K562 (cell line): ENCODE measurements around the gene F11R. TPM values are rescaled to one million over a fixed set of nuclear protein-coding genes. Genes with fewer than 3 reads are reported as not detected.
A peak's percentile ranks its signal among the peaks of the same experiment; 100 is the strongest.

Experiments used
- BRD9 ChIP-seq: fragments of 450-650 bp; IDR thresholded peaks from 2 replicates; pipeline ENCODE4 v1.6.1; 2018; ENCODE audit warnings: low read depth; ENCODE audit not compliant: partially characterized antibody
- CBFB ChIP-seq: sonication (generic); formaldehyde crosslinking; IDR thresholded peaks from 2 replicates; pipeline ENCODE4 v1.4.0; 2020; ENCODE audit warnings: mild to moderate bottlenecking, missing genetic modification reagents
- PHF21A ChIP-seq: fragments of 450-650 bp; IDR thresholded peaks from 2 replicates; pipeline ENCODE4 v1.6.1; 2017; ENCODE audit warnings: low read depth, borderline replicate concordance
- RNF219 ChIP-seq: fragments of 250-450 bp; sonication (Bioruptor Pico); IDR thresholded peaks from 2 replicates; pipeline ENCODE4 v1.5.0; 2022; ENCODE audit warnings: mild to moderate bottlenecking
- THAP12 ChIP-seq: fragments of 250-450 bp; sonication (Bioruptor Pico); IDR thresholded peaks from 2 replicates; pipeline ENCODE4 v1.9.0; 2021; ENCODE audit warnings: mild to moderate bottlenecking, inconsistent platforms
- USF2 ChIP-seq: sonication (generic); formaldehyde crosslinking; IDR thresholded peaks from 2 replicates; pipeline ENCODE4 v1.5.0; 2020; ENCODE audit warnings: missing genetic modification reagents
- ZNF253 ChIP-seq: fragments of 250-450 bp; sonication (Bioruptor Pico); conservative IDR thresholded peaks from 2 replicates; pipeline ENCODE4 v1.6.1; 2021; ENCODE audit warnings: mild to moderate bottlenecking
- ZNF518B ChIP-seq: fragments of 250-450 bp; sonication (Bioruptor Pico); IDR thresholded peaks from 2 replicates; pipeline ENCODE4 v1.5.0; 2021; ENCODE audit warnings: mild to moderate bottlenecking, moderate library complexity
- polyA plus RNA-seq, 8 experiments: library from polyadenylated mRNA; depleted of rRNA in 4 of 8; stranded (reverse) in 5 of 8; unstranded in 3 of 8; fragments of >200 nt; fragmentation: Nextera tagmentation in 2 of 8; fragmentation: Illumina TruSeq in 1 of 8; extraction: Ambion mirVana in 2 of 8; extraction: Trizol in 1 of 8; gene quantifications; 2 replicates each; pipeline versions ENCODE4 v1.2.1 to v1.2.3, GENCODE V29; 2011 to 2014; ENCODE audit warnings: inconsistent platforms in 1 of 8, missing spikeins in 1 of 8
- total RNA-seq, 7 experiments: library from RNA; depleted of rRNA in 6 of 7; stranded (reverse); fragments of >200 nt in 6 of 7; fragmentation: Illumina TruSeq in 2 of 7; extraction: Trizol in 2 of 7; gene quantifications; 2 replicates each; pipeline versions ENCODE4 v1.2.1 to v1.2.3, GENCODE V29; 2011 to 2021; ENCODE audit warnings: low replicate concordance in 1 of 7

Gene F11R
- total and polyA plus RNA-seq, 9 of the 15 experiments (the other 6 are each of a cell fraction or from before 2014, with no cell fraction given) = 27.4 to 187 (median 52.5) TPM

- TF ChIP-seq USF2 (CRISPR knock-in tag) (no peak), RNF219 (CRISPR knock-in tag) (no peak), BRD9 (peak; percentile 76), PHF21A (peak; percentile 46; the same call in 1 of the 2 replicates), ZNF518B (CRISPR knock-in tag) (no peak), THAP12 (CRISPR knock-in tag) (peak; percentile 51; the same call in 1 of the 2 replicates), ZNF253 (CRISPR knock-in tag) (no peak), CBFB (CRISPR knock-in tag) (peak; percentile 59; the same call in 1 of the 2 replicates)
These were observed 7.3 kb downstream of the F11R start (continued) for GRCh38 chr1:161013488-161014230.
